ENCODE data around the gene CALML6.

The CALML6 gene

DNA sequence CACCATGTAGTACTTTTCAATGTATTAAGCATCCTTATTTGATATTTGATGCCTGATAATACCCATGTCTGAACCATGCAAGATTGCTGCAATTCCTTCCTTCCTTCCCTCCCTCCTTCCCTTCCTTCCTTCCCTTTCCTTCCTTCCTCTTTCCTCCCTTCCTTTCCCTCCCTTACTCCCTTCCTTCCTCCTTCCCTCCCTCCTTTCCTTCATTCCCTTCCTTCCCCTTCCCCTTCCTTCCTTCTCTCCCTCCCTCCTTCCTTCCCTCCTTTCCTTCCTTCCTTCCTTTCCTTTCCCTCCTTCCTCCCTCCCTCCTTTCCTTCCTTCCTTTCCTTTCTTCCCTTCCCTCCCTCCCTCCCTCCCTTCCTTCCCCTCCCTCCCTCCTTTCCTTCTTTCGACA, 33.7 kb downstream of the CALML6 start:
- no peak overlapping the region for H2AFZ ChIP-seq (ENCODE audit: low read length)
- H3K4me2 ChIP-seq (ENCODE audit: low read length) = no peak overlapping the region
- no peak overlapping the region for H3K4me3 ChIP-seq (ENCODE audit: low read depth, low read length, poor library complexity, severe bottlenecking)
- no peak overlapping the region for H3K27ac ChIP-seq (ENCODE audit: low read depth, low read length, poor library complexity, severe bottlenecking)
- H3K9me3 ChIP-seq (ENCODE audit: low read length) = 0 out of 2 replicates have a peak, but pooled peaks cover 4% of the 10 kb centered on the region
- peaks cover 3% of the 10 kb centered on the region for H3K4me1 ChIP-seq (ENCODE audit: insufficient read depth, low read length, severe bottlenecking)
- H3K79me2 ChIP-seq (ENCODE audit: insufficient read depth, low read length) = no peaks in the 10 kb centered on the region
- TF ChIP-seq, protein P1, sequence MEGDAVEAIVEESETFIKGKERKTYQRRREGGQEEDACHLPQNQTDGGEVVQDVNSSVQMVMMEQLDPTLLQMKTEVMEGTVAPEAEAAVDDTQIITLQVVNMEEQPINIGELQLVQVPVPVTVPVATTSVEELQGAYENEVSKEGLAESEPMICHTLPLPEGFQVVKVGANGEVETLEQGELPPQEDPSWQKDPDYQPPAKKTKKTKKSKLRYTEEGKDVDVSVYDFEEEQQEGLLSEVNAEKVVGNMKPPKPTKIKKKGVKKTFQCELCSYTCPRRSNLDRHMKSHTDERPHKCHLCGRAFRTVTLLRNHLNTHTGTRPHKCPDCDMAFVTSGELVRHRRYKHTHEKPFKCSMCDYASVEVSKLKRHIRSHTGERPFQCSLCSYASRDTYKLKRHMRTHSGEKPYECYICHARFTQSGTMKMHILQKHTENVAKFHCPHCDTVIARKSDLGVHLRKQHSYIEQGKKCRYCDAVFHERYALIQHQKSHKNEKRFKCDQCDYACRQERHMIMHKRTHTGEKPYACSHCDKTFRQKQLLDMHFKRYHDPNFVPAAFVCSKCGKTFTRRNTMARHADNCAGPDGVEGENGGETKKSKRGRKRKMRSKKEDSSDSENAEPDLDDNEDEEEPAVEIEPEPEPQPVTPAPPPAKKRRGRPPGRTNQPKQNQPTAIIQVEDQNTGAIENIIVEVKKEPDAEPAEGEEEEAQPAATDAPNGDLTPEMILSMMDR (IDR thresholded peaks at IDR 0.05; ENCODE audit: low read length) = no peak
- TF ChIP-seq EZH2 (IDR thresholded peaks at IDR 0.05; ENCODE audit: borderline replicate concordance, low read length) = no peak
- H3K9me2 ChIP-seq (ENCODE audit: low read depth, low read length) = no peaks in the 10 kb centered on the region
- H3K27me3 ChIP-seq (ENCODE audit: insufficient read depth, low read length) = peaks cover 10% of the 10 kb centered on the region; the same call in 1 of the 2 replicates
- no peak overlapping the region for H3K9ac ChIP-seq (ENCODE audit: low read length)
- H3F3A ChIP-seq (ENCODE audit: insufficient read depth, low read length) = no peaks in the 10 kb centered on the region
- H3K36me3 ChIP-seq (ENCODE audit: insufficient read depth, low read length) = no peaks in the 10 kb centered on the region; the same call in 1 of the 2 replicates
- no peaks in the 10 kb centered on the region for H4K20me1 ChIP-seq (ENCODE audit: insufficient read depth, low read length)

DNA sequence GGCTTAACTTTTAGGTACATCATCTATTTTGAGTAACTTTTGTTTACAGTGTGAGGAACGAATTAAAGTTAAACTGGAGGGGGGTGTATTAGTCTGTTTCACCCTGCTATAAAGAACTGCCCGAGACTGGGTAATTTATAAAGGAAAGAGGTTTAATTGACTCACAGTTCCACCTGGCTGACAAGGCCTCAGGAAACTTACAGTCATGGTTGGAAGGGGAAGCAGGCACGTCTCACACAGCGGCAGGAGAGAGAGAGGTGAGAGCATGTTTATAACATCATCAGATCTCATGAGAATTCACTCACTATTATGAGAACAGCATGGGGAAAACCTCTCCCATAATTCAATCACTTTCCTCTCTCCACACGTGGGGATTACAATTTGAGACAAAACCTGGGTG, 35.9 kb downstream of the CALML6 start:
- H3K4me1 ChIP-seq (ENCODE audit: insufficient read depth, low read length, severe bottlenecking) = no peaks in the 10 kb centered on the region
- H2AFZ ChIP-seq (ENCODE audit: low read length) = no peak overlapping the region
- no peaks in the 10 kb centered on the region for H4K20me1 ChIP-seq (ENCODE audit: insufficient read depth, low read length)
- H3K36me3 ChIP-seq (ENCODE audit: insufficient read depth, low read length) = peaks cover 3% of the 10 kb centered on the region; the same call in 1 of the 2 replicates
- TF ChIP-seq, protein P1 (IDR thresholded peaks at IDR 0.05; ENCODE audit: low read length) = no peak
- no peak for TF ChIP-seq EZH2 (IDR thresholded peaks at IDR 0.05; ENCODE audit: borderline replicate concordance, low read length)
- H3K79me2 ChIP-seq (ENCODE audit: insufficient read depth, low read length) = no peaks in the 10 kb centered on the region
- H3K27me3 ChIP-seq (ENCODE audit: insufficient read depth, low read length) = peaks cover 10% of the 10 kb centered on the region; the same call in 1 of the 2 replicates
- no peak overlapping the region for H3K4me2 ChIP-seq (ENCODE audit: low read length)
- H3K27ac ChIP-seq (ENCODE audit: low read depth, low read length, poor library complexity, severe bottlenecking) = no peak overlapping the region
- no peaks in the 10 kb centered on the region for H3F3A ChIP-seq (ENCODE audit: insufficient read depth, low read length)
- H3K4me3 ChIP-seq (ENCODE audit: low read depth, low read length, poor library complexity, severe bottlenecking) = no peak overlapping the region
- no peak overlapping the region for H3K9ac ChIP-seq (ENCODE audit: low read length)
- H3K9me3 ChIP-seq (ENCODE audit: low read length) = peaks cover 14% of the 10 kb centered on the region
- no peaks in the 10 kb centered on the region for H3K9me2 ChIP-seq (ENCODE audit: low read depth, low read length)

DNA sequence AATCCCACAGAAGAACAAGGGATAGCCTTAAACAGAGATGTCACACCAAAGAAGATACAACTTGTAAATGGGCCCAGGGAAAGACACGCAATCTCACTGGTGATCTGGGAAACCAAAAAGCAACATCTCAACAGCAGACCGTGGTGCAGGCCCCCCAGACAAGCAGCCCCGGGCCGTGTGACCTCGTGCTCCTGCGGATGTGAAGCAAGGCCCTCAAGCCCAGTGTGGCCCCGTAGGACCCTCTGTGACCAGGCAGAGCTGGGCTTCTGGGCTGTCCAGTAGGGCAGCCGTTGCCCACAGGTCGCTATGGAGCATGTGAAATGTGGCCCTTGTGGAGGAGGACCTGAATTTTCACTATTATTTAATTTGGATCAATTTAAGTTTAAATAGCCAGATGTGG, 39.0 kb downstream of the CALML6 start:
- H3K27ac ChIP-seq (ENCODE audit: low read depth, low read length, poor library complexity, severe bottlenecking) = no peak overlapping the region
- no peaks in the 10 kb centered on the region for H3F3A ChIP-seq (ENCODE audit: insufficient read depth, low read length)
- H2AFZ ChIP-seq (ENCODE audit: low read length) = no peak overlapping the region
- no peaks in the 10 kb centered on the region for H4K20me1 ChIP-seq (ENCODE audit: insufficient read depth, low read length)
- H3K4me1 ChIP-seq (ENCODE audit: insufficient read depth, low read length, severe bottlenecking) = no peaks in the 10 kb centered on the region
- no peak overlapping the region for H3K4me3 ChIP-seq (ENCODE audit: low read depth, low read length, poor library complexity, severe bottlenecking)
- peaks cover 3% of the 10 kb centered on the region; the same call in 1 of the 2 replicates for H3K36me3 ChIP-seq (ENCODE audit: insufficient read depth, low read length)
- H3K27me3 ChIP-seq (ENCODE audit: insufficient read depth, low read length) = peaks cover 10% of the 10 kb centered on the region; the same call in 1 of the 2 replicates
- H3K9me3 ChIP-seq (ENCODE audit: low read length) = peaks cover 14% of the 10 kb centered on the region
- H3K4me2 ChIP-seq (ENCODE audit: low read length) = no peak overlapping the region
- H3K79me2 ChIP-seq (ENCODE audit: insufficient read depth, low read length) = no peaks in the 10 kb centered on the region
- TF ChIP-seq EZH2 (IDR thresholded peaks at IDR 0.05; ENCODE audit: borderline replicate concordance, low read length) = no peak
- TF ChIP-seq, protein P1 (IDR thresholded peaks at IDR 0.05; ENCODE audit: low read length) = no peak
- no peaks in the 10 kb centered on the region for H3K9me2 ChIP-seq (ENCODE audit: low read depth, low read length)
- no peak overlapping the region for H3K9ac ChIP-seq (ENCODE audit: low read length)

Measured in OCI-LY1 (cell line).